Measurements from ENCODE around the gene ZBTB17.

DNA sequence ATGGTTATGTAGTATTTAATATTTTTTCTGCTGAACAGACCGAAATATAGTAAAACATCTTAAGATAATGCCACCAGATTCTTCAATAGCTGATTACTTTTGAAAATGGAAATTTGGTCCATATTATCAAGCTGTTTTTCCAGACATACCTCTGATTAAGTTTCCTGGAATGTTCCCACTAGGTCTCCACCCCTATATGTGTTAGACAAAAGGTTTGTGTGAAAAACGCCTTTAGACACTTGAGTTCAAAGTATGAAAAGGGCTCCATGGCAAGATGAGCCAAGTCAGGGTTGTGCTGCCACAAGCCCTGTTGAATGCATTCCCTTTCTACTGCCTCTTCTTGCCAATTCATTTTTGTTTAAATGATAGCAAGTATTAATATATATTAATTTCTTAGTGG lies 52.7 kb downstream of the ZBTB17 start:
- TF ChIP-seq YY1 (IDR thresholded peaks at IDR 0.05; ENCODE audit: insufficient read depth, insufficient read length), result no peak
- TF ChIP-seq ZNF274 (IDR thresholded peaks at IDR 0.05; ENCODE audit: low read depth, low read length), result no peak

All from NT2/D1 (cell line).